ENCODE measurements around the gene MYO18B.

MYO18B gene

GRCh38 chr22:25772288-25772687, 30.3 kb downstream of the MYO18B start:
- WGBS, 2 experiments = 84 to 86% methylated on average over 9 of the region's 9 CpGs
- Histone ChIP-seq H3K4me1 (ENCODE audit: control insufficient read depth, insufficient read depth, low read length) (no peaks in the 10 kb centered on the region), H3K27ac (ENCODE audit: insufficient read depth, low read depth, low read length, poor library complexity, severe bottlenecking) (no peak overlapping the region), H3K4me3 (ENCODE audit: insufficient read depth, low read depth, low read length) (no peak overlapping the region), H3K9me3 (ENCODE audit: control insufficient read depth, low read length) (no peaks in the 10 kb centered on the region), H3K27me3 (ENCODE audit: control insufficient read depth, insufficient read depth, low read length, poor library complexity, severe bottlenecking) (no peaks in the 10 kb centered on the region), H3K36me3 (ENCODE audit: control insufficient read depth, insufficient read depth, low read length) (no peaks in the 10 kb centered on the region)

GRCh38 chr22:25774575-25775026, 32.6 kb downstream of the MYO18B start:
- Histone ChIP-seq H3K4me3 (ENCODE audit: insufficient read depth, low read depth, low read length) (no peak overlapping the region), H3K9me3 (ENCODE audit: control insufficient read depth, low read length) (no peaks in the 10 kb centered on the region), H3K27me3 (ENCODE audit: control insufficient read depth, insufficient read depth, low read length, poor library complexity, severe bottlenecking) (no peaks in the 10 kb centered on the region), H3K36me3 (ENCODE audit: control insufficient read depth, insufficient read depth, low read length) (no peaks in the 10 kb centered on the region), H3K27ac (ENCODE audit: insufficient read depth, low read depth, low read length, poor library complexity, severe bottlenecking) (no peak overlapping the region), H3K4me1 (ENCODE audit: control insufficient read depth, insufficient read depth, low read length) (no peaks in the 10 kb centered on the region)
- 63 to 64% methylated on average over 12 of the region's 12 CpGs for WGBS, 2 experiments

DNA sequence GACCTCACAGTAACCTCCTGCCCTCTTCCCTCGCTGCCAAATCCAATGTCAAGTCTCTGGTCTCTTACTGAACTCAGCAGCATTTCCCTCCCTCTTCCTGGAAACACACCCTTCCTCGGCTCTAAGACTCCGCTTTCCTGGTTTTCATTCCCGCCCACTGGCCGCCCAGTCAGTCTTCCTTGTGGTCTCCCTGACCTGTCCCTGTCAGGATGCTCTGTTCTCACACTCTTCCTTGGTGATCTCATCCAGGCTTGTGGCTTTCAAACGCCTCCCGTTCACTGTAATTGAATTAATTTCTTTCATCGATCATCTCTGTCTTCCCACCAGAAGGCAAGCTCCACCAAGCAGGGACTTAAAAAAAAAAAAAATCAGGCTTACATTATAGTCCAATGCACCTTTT, 33.5 kb downstream of the MYO18B start:
- Histone ChIP-seq H3K4me1 (ENCODE audit: control insufficient read depth, insufficient read depth, low read length) (no peaks in the 10 kb centered on the region), H3K27ac (ENCODE audit: insufficient read depth, low read depth, low read length, poor library complexity, severe bottlenecking) (no peak overlapping the region), H3K4me3 (ENCODE audit: insufficient read depth, low read depth, low read length) (no peak overlapping the region), H3K36me3 (ENCODE audit: control insufficient read depth, insufficient read depth, low read length) (no peaks in the 10 kb centered on the region), H3K9me3 (ENCODE audit: control insufficient read depth, low read length) (no peaks in the 10 kb centered on the region), H3K27me3 (ENCODE audit: control insufficient read depth, insufficient read depth, low read length, poor library complexity, severe bottlenecking) (no peaks in the 10 kb centered on the region)
- 42 to 43% methylated on average over 8 of the region's 8 CpGs for WGBS, 2 experiments

GRCh38 chr22:25777411-25777810, 35.4 kb downstream of the MYO18B start:
- no peak overlapping the region for H3K27ac ChIP-seq (ENCODE audit: insufficient read depth, low read depth, low read length, poor library complexity, severe bottlenecking)
- H3K27me3 ChIP-seq (ENCODE audit: control insufficient read depth, insufficient read depth, low read length, poor library complexity, severe bottlenecking) = no peaks in the 10 kb centered on the region
- no peaks in the 10 kb centered on the region for H3K9me3 ChIP-seq (ENCODE audit: control insufficient read depth, low read length)
- H3K4me1 ChIP-seq (ENCODE audit: control insufficient read depth, insufficient read depth, low read length) = no peaks in the 10 kb centered on the region
- H3K4me3 ChIP-seq (ENCODE audit: insufficient read depth, low read depth, low read length) = no peak overlapping the region
- WGBS, 2 experiments = 90% methylated on average over 9 of the region's 9 CpGs
- no peaks in the 10 kb centered on the region for H3K36me3 ChIP-seq (ENCODE audit: control insufficient read depth, insufficient read depth, low read length)

- Histone ChIP-seq H3K27me3 (ENCODE audit: control insufficient read depth, insufficient read depth, low read length, poor library complexity, severe bottlenecking) (no peaks in the 10 kb centered on the region), H3K4me3 (ENCODE audit: insufficient read depth, low read depth, low read length) (no peak overlapping the region), H3K4me1 (ENCODE audit: control insufficient read depth, insufficient read depth, low read length) (no peaks in the 10 kb centered on the region), H3K36me3 (ENCODE audit: control insufficient read depth, insufficient read depth, low read length) (no peaks in the 10 kb centered on the region), H3K27ac (ENCODE audit: insufficient read depth, low read depth, low read length, poor library complexity, severe bottlenecking) (no peak overlapping the region), H3K9me3 (ENCODE audit: control insufficient read depth, low read length) (no peaks in the 10 kb centered on the region)
- WGBS, 2 experiments = 81 to 85% methylated on average over 8 of the region's 8 CpGs
Observed at GRCh38 chr22:25777870-25778269, 35.9 kb downstream of the MYO18B start.

- H3K27me3 ChIP-seq (ENCODE audit: control insufficient read depth, insufficient read depth, low read length, poor library complexity, severe bottlenecking) = no peaks in the 10 kb centered on the region
- no peak overlapping the region for H3K4me3 ChIP-seq (ENCODE audit: insufficient read depth, low read depth, low read length)
- no peaks in the 10 kb centered on the region for H3K9me3 ChIP-seq (ENCODE audit: control insufficient read depth, low read length)
- no peaks in the 10 kb centered on the region for H3K4me1 ChIP-seq (ENCODE audit: control insufficient read depth, insufficient read depth, low read length)
- H3K36me3 ChIP-seq (ENCODE audit: control insufficient read depth, insufficient read depth, low read length) = no peaks in the 10 kb centered on the region
- H3K27ac ChIP-seq (ENCODE audit: insufficient read depth, low read depth, low read length, poor library complexity, severe bottlenecking) = no peak overlapping the region
- WGBS, 2 experiments = 95 to 100% methylated on average over 2 of the region's 2 CpGs
Observed at GRCh38 chr22:25779426-25779825, 37.4 kb downstream of the MYO18B start.

GRCh38 chr22:25779890-25780289, 37.9 kb downstream of the MYO18B start:
- WGBS, 2 experiments = 95 to 96% methylated on average over 13 of the region's 13 CpGs
- no peak overlapping the region for H3K27ac ChIP-seq (ENCODE audit: insufficient read depth, low read depth, low read length, poor library complexity, severe bottlenecking)
- no peaks in the 10 kb centered on the region for H3K36me3 ChIP-seq (ENCODE audit: control insufficient read depth, insufficient read depth, low read length)
- no peak overlapping the region for H3K4me3 ChIP-seq (ENCODE audit: insufficient read depth, low read depth, low read length)
- no peaks in the 10 kb centered on the region for H3K9me3 ChIP-seq (ENCODE audit: control insufficient read depth, low read length)
- H3K4me1 ChIP-seq (ENCODE audit: control insufficient read depth, insufficient read depth, low read length) = no peaks in the 10 kb centered on the region
- no peaks in the 10 kb centered on the region for H3K27me3 ChIP-seq (ENCODE audit: control insufficient read depth, insufficient read depth, low read length, poor library complexity, severe bottlenecking)

- H3K36me3 ChIP-seq (ENCODE audit: control insufficient read depth, insufficient read depth, low read length) = no peaks in the 10 kb centered on the region
- no peak overlapping the region for H3K27ac ChIP-seq (ENCODE audit: insufficient read depth, low read depth, low read length, poor library complexity, severe bottlenecking)
- 89 to 91% methylated on average over 10 of the region's 11 CpGs for WGBS, 2 experiments
Observed at GRCh38 chr22:25780673-25781072, 38.7 kb downstream of the MYO18B start.

DNA sequence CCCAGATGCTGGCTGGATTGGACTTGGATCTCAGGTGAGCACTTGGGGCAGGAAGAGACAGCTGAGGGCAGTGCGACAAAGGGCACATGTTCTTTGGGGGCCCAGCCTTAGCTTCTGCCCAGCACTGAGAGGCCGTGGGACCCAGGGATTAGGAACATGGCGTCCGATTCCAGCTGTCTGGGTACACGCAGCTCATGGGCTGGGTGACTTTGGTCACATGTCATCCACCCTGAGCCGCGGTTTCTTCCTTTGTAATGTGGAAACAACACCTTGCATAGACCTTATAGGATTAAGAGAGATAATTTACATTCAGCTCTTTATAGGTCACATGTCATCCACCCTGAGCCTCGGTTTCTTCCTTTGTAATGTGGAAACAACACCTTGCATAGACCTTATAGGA, 39.8 kb downstream of the MYO18B start:
- H3K36me3 ChIP-seq (ENCODE audit: control insufficient read depth, insufficient read depth, low read length) = no peaks in the 10 kb centered on the region

More at GRCh38 chr22:25780673-25781072, 38.7 kb downstream of the MYO18B start:
- no peaks in the 10 kb centered on the region for H3K9me3 ChIP-seq (ENCODE audit: control insufficient read depth, low read length)
- H3K4me1 ChIP-seq (ENCODE audit: control insufficient read depth, insufficient read depth, low read length) = no peaks in the 10 kb centered on the region
- no peak overlapping the region for H3K4me3 ChIP-seq (ENCODE audit: insufficient read depth, low read depth, low read length)
- H3K27me3 ChIP-seq (ENCODE audit: control insufficient read depth, insufficient read depth, low read length, poor library complexity, severe bottlenecking) = no peaks in the 10 kb centered on the region

GRCh38 chr22:25782831-25783230, 40.8 kb downstream of the MYO18B start:
- no peaks in the 10 kb centered on the region for H3K27me3 ChIP-seq (ENCODE audit: control insufficient read depth, insufficient read depth, low read length, poor library complexity, severe bottlenecking)
- 95 to 97% methylated on average over 2 of the region's 2 CpGs for WGBS, 2 experiments

More for the DNA sequence above, 39.8 kb downstream of the MYO18B start:
- H3K27me3 ChIP-seq (ENCODE audit: control insufficient read depth, insufficient read depth, low read length, poor library complexity, severe bottlenecking) = no peaks in the 10 kb centered on the region
- 92 to 96% methylated on average over 7 to 8 of the region's 8 CpGs for WGBS, 2 experiments
- no peak overlapping the region for H3K27ac ChIP-seq (ENCODE audit: insufficient read depth, low read depth, low read length, poor library complexity, severe bottlenecking)
- H3K4me3 ChIP-seq (ENCODE audit: insufficient read depth, low read depth, low read length) = no peak overlapping the region
- no peaks in the 10 kb centered on the region for H3K9me3 ChIP-seq (ENCODE audit: control insufficient read depth, low read length)
- H3K4me1 ChIP-seq (ENCODE audit: control insufficient read depth, insufficient read depth, low read length) = no peaks in the 10 kb centered on the region

DNA sequence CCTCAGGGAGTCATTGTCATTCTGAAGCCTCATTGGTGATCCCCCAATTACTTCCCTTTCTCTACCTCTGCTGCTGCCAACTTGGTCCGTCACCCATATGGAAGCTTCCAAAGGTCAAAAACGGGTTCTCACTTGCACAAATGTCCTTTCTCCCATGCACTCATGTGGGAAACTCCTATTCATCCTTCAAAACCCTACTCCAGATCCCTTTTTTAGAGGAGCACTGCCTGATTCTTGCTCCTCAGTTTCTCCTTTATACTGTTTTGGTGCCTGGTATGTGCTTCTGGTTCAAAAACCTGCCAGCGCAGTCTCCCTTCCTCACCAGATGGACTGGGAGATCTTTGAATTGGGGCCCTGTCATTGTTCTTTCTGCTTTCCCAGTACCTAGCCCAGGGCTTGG, 41.9 kb downstream of the MYO18B start:
- H3K4me3 ChIP-seq (ENCODE audit: insufficient read depth, low read depth, low read length) = no peak overlapping the region
- H3K4me1 ChIP-seq (ENCODE audit: control insufficient read depth, insufficient read depth, low read length) = no peaks in the 10 kb centered on the region
- WGBS, 2 experiments = 85 to 90% methylated on average over 3 of the region's 3 CpGs
- no peaks in the 10 kb centered on the region for H3K27me3 ChIP-seq (ENCODE audit: control insufficient read depth, insufficient read depth, low read length, poor library complexity, severe bottlenecking)
- H3K9me3 ChIP-seq (ENCODE audit: control insufficient read depth, low read length) = no peaks in the 10 kb centered on the region
- no peaks in the 10 kb centered on the region for H3K36me3 ChIP-seq (ENCODE audit: control insufficient read depth, insufficient read depth, low read length)
- H3K27ac ChIP-seq (ENCODE audit: insufficient read depth, low read depth, low read length, poor library complexity, severe bottlenecking) = no peak overlapping the region

More at GRCh38 chr22:25782831-25783230, 40.8 kb downstream of the MYO18B start:
- H3K4me3 ChIP-seq (ENCODE audit: insufficient read depth, low read depth, low read length) = no peak overlapping the region
- no peaks in the 10 kb centered on the region for H3K4me1 ChIP-seq (ENCODE audit: control insufficient read depth, insufficient read depth, low read length)
- no peaks in the 10 kb centered on the region for H3K9me3 ChIP-seq (ENCODE audit: control insufficient read depth, low read length)
- H3K36me3 ChIP-seq (ENCODE audit: control insufficient read depth, insufficient read depth, low read length) = no peaks in the 10 kb centered on the region
- H3K27ac ChIP-seq (ENCODE audit: insufficient read depth, low read depth, low read length, poor library complexity, severe bottlenecking) = no peak overlapping the region
